ENCODE measurements around the gene NSD1.
"Not testable (repeated sequence)": the region's sequence is repeated elsewhere in the genome, so short reads cannot be mapped to it uniquely, and the experiment has no call there.

The NSD1 gene

GRCh38 chr5:177297922-177298321 is 164.3 kb downstream of the NSD1 start:
- Histone ChIP-seq H3K9ac (ENCODE audit: low read length) (no peak overlapping the region), H3K27ac (ENCODE audit: low read depth, low read length) (no peak overlapping the region), H3K36me3 (ENCODE audit: control insufficient read depth, insufficient read depth, low read length) (peaks cover 16% of the 10 kb centered on the region), H3K4me3 (ENCODE audit: low read length) (no peak overlapping the region), H3K4me1 (ENCODE audit: control insufficient read depth, insufficient read depth, low read length) (peaks cover 16% of the 10 kb centered on the region), H3K27me3 (ENCODE audit: control insufficient read depth, insufficient read depth, low read length) (no peaks in the 10 kb centered on the region)

- Histone ChIP-seq H3K4me1 (ENCODE audit: control insufficient read depth, insufficient read depth, low read length) (peaks cover 23% of the 10 kb centered on the region), H3K27ac (ENCODE audit: low read depth, low read length) (peak overlapping the region; percentile 33), H3K36me3 (ENCODE audit: control insufficient read depth, insufficient read depth, low read length) (no peaks in the 10 kb centered on the region), H3K9ac (ENCODE audit: low read length) (no peak overlapping the region), H3K4me3 (ENCODE audit: low read length) (no peak overlapping the region), H3K27me3 (ENCODE audit: control insufficient read depth, insufficient read depth, low read length) (no peaks in the 10 kb centered on the region)
Observed at GRCh38 chr5:177299697-177300096, 166.1 kb downstream of the NSD1 start.

GRCh38 chr5:177300236-177300880 is 166.8 kb downstream of the NSD1 start:
- H3K27me3 ChIP-seq (ENCODE audit: control insufficient read depth, insufficient read depth, low read length): no peaks in the 10 kb centered on the region
- H3K36me3 ChIP-seq (ENCODE audit: control insufficient read depth, insufficient read depth, low read length): no peaks in the 10 kb centered on the region
- peak overlapping the region; percentile 7 for H3K27ac ChIP-seq (ENCODE audit: low read depth, low read length)
- H3K4me1 ChIP-seq (ENCODE audit: control insufficient read depth, insufficient read depth, low read length): peaks cover 26% of the 10 kb centered on the region
- no peak overlapping the region for H3K4me3 ChIP-seq (ENCODE audit: low read length)
- H3K9ac ChIP-seq (ENCODE audit: low read length): no peak overlapping the region

- Histone ChIP-seq H3K4me3 (ENCODE audit: low read length) (no peak overlapping the region), H3K27me3 (ENCODE audit: control insufficient read depth, insufficient read depth, low read length) (no peaks in the 10 kb centered on the region), H3K9ac (ENCODE audit: low read length) (no peak overlapping the region), H3K27ac (ENCODE audit: low read depth, low read length) (peak overlapping the region; percentile 7), H3K4me1 (ENCODE audit: control insufficient read depth, insufficient read depth, low read length) (peaks cover 26% of the 10 kb centered on the region), H3K36me3 (ENCODE audit: control insufficient read depth, insufficient read depth, low read length) (peaks cover 5% of the 10 kb centered on the region)
Observed at GRCh38 chr5:177300951-177301350, 167.4 kb downstream of the NSD1 start.

- Histone ChIP-seq H3K9ac (ENCODE audit: low read length) (no peak overlapping the region), H3K27ac (ENCODE audit: low read depth, low read length) (no peak overlapping the region), H3K4me3 (ENCODE audit: low read length) (no peak overlapping the region), H3K27me3 (ENCODE audit: control insufficient read depth, insufficient read depth, low read length) (no peaks in the 10 kb centered on the region), H3K4me1 (ENCODE audit: control insufficient read depth, insufficient read depth, low read length) (peaks cover 26% of the 10 kb centered on the region), H3K36me3 (ENCODE audit: control insufficient read depth, insufficient read depth, low read length) (peaks cover 11% of the 10 kb centered on the region)
Observed at GRCh38 chr5:177301503-177302165, 168.1 kb downstream of the NSD1 start.

GRCh38 chr5:177302354-177303110 is 169.0 kb downstream of the NSD1 start:
- H3K36me3 ChIP-seq (ENCODE audit: control insufficient read depth, insufficient read depth, low read length): peaks cover 14% of the 10 kb centered on the region
- peak overlapping the region; percentile 12 for H3K9ac ChIP-seq (ENCODE audit: low read length)
- H3K4me1 ChIP-seq (ENCODE audit: control insufficient read depth, insufficient read depth, low read length): peaks cover 26% of the 10 kb centered on the region
- H3K4me3 ChIP-seq (ENCODE audit: low read length): peak overlapping the region; percentile 94
- H3K27me3 ChIP-seq (ENCODE audit: control insufficient read depth, insufficient read depth, low read length): no peaks in the 10 kb centered on the region
- H3K27ac ChIP-seq (ENCODE audit: low read depth, low read length): no peak overlapping the region

- H3K9ac ChIP-seq (ENCODE audit: low read length): peak within 1 kb of the TSS; percentile 80
- H3K4me3 ChIP-seq (ENCODE audit: low read length): peak within 1 kb of the TSS; percentile 94
- H3K36me3 ChIP-seq (ENCODE audit: control insufficient read depth, insufficient read depth, low read length): peaks cover 14% of the 10 kb centered on the region
- H3K27ac ChIP-seq (ENCODE audit: low read depth, low read length): peak within 1 kb of the TSS; percentile 77
- no peaks in the 10 kb centered on the region for H3K27me3 ChIP-seq (ENCODE audit: control insufficient read depth, insufficient read depth, low read length)
- peaks cover 26% of the 10 kb centered on the region for H3K4me1 ChIP-seq (ENCODE audit: control insufficient read depth, insufficient read depth, low read length)
Observed at GRCh38 chr5:177303121-177303924, 169.8 kb downstream of the NSD1 start, which contains the start of the genes PRELID1 and RAB24. Gene PRELID1, plus strand, starts transcription at chr5:177303799. Its CDS starts 187 bp downstream, at chr5:177303986. Gene RAB24, minus strand, starts transcription at chr5:177303719. Its CDS starts 431 bp downstream, at chr5:177303288.

- no peaks in the 10 kb centered on the region for H3K27me3 ChIP-seq (ENCODE audit: control insufficient read depth, insufficient read depth, low read length)
- H3K9ac ChIP-seq (ENCODE audit: low read length): peak overlapping the region; percentile 80
- H3K4me1 ChIP-seq (ENCODE audit: control insufficient read depth, insufficient read depth, low read length): peaks cover 26% of the 10 kb centered on the region
- H3K4me3 ChIP-seq (ENCODE audit: low read length): peak overlapping the region; percentile 79
- peaks cover 14% of the 10 kb centered on the region for H3K36me3 ChIP-seq (ENCODE audit: control insufficient read depth, insufficient read depth, low read length)
- H3K27ac ChIP-seq (ENCODE audit: low read depth, low read length): peak overlapping the region; percentile 77
Observed at GRCh38 chr5:177303925-177304391, 170.4 kb downstream of the NSD1 start.

GRCh38 chr5:177304392-177305119 is 171.0 kb downstream of the NSD1 start:
- peaks cover 26% of the 10 kb centered on the region for H3K4me1 ChIP-seq (ENCODE audit: control insufficient read depth, insufficient read depth, low read length)
- H3K36me3 ChIP-seq (ENCODE audit: control insufficient read depth, insufficient read depth, low read length): peaks cover 14% of the 10 kb centered on the region
- peak overlapping the region; percentile 79 for H3K4me3 ChIP-seq (ENCODE audit: low read length)
- H3K27me3 ChIP-seq (ENCODE audit: control insufficient read depth, insufficient read depth, low read length): no peaks in the 10 kb centered on the region
- H3K27ac ChIP-seq (ENCODE audit: low read depth, low read length): peak overlapping the region; percentile 77
- peak overlapping the region; percentile 80 for H3K9ac ChIP-seq (ENCODE audit: low read length)

- not testable (repeated sequence) for H3K27me3 ChIP-seq (ENCODE audit: control insufficient read depth, insufficient read depth, low read length); H3K4me3 ChIP-seq (ENCODE audit: low read length); H3K27ac ChIP-seq (ENCODE audit: low read depth, low read length); H3K9ac ChIP-seq (ENCODE audit: low read length)
- peaks cover 14% of the 10 kb centered on the region for H3K36me3 ChIP-seq (ENCODE audit: control insufficient read depth, insufficient read depth, low read length)
- peaks cover 17% of the 10 kb centered on the region for H3K4me1 ChIP-seq (ENCODE audit: control insufficient read depth, insufficient read depth, low read length)
Observed at GRCh38 chr5:177306103-177306640, 172.6 kb downstream of the NSD1 start.

All from rectal smooth muscle tissue (tissue), 1 donor.